Measurements from ENCODE around the gene PNPLA5.

- TF ChIP-seq CTCF (conservative IDR thresholded peaks at IDR 0.05) (no peak), EZH2 (IDR thresholded peaks at IDR 0.05; ENCODE audit: low read depth) (no peak)
These were observed 10.4 kb downstream of the PNPLA5 start for GRCh38 chr22:43881091-43882061.
